ENCODE measurements around the gene RNF217. TPM values are rescaled to one million over a fixed set of nuclear protein-coding genes. Genes with fewer than 3 reads are reported as not detected.
"Not testable (repeated sequence)": the region's sequence is repeated elsewhere in the genome, so short reads cannot be mapped to it uniquely, and the experiment has no call there.

RNF217 gene
- total and polyA plus RNA-seq, 2 donors from 2014 or later = 3.1 to 18.7 TPM

GRCh38 chr6:124963416-124963785 is 1.2 kb downstream of the RNF217 start:
- no peaks in the 10 kb centered on the region for H3K36me3 ChIP-seq (ENCODE audit: control insufficient read depth in 2 of 3, insufficient read depth in 3 of 3, low read length in 3 of 3)
- no peaks in the 10 kb centered on the region for H3K27me3 ChIP-seq (ENCODE audit: control insufficient read depth, insufficient read depth, low read length)
- H3K27ac ChIP-seq (ENCODE audit: low read depth in 2 of 2, low read length in 2 of 2) = peak overlapping the region; percentile 61 to 73
- peaks cover 0 to 4% (median 0%) of the 10 kb centered on the region in 3 donors for H3K4me1 ChIP-seq (ENCODE audit: control insufficient read depth in 2 of 3, insufficient read depth in 2 of 3, low read depth in 1 of 3, low read length in 3 of 3)
- peak overlapping the region; percentile 52 to 65 (median 62) for H3K4me3 ChIP-seq (ENCODE audit: low read length in 3 of 3)
- no peaks in the 10 kb centered on the region for H3K9me3 ChIP-seq (ENCODE audit: control insufficient read depth in 2 of 3, insufficient read depth in 1 of 3, low read length in 3 of 3)
- peak in 2 of 5 donors; percentile 52 to 64 for DNase-seq
- intact Hi-C loops (cut with DNase I) = no loop called here
- FAIRE-seq = no peak
- peak overlapping the region; percentile 56 to 64 (median 57) for H3K9ac ChIP-seq (ENCODE audit: low read length in 3 of 3)
- TF ChIP-seq CTCF (IDR thresholded peaks at IDR 0.05; ENCODE audit: borderline replicate concordance, extremely low read depth, insufficient read depth) = no peak

- peak overlapping the region; percentile 61 to 73 for H3K27ac ChIP-seq (ENCODE audit: low read depth in 2 of 2, low read length in 2 of 2)
- peak overlapping the region; percentile 37 to 64 (median 56) for H3K9ac ChIP-seq (ENCODE audit: low read length in 3 of 3)
- peak in 2 of 5 donors; percentile 47 to 49 for DNase-seq
- intact Hi-C loops (cut with DNase I) = no loop called here
- H3K27me3 ChIP-seq (ENCODE audit: control insufficient read depth, insufficient read depth, low read length) = no peaks in the 10 kb centered on the region
- H3K9me3 ChIP-seq (ENCODE audit: control insufficient read depth in 2 of 3, insufficient read depth in 1 of 3, low read length in 3 of 3) = no peaks in the 10 kb centered on the region
- no peak for FAIRE-seq
- TF ChIP-seq CTCF (IDR thresholded peaks at IDR 0.05; ENCODE audit: borderline replicate concordance, extremely low read depth, insufficient read depth) = no peak
- H3K4me3 ChIP-seq (ENCODE audit: low read length in 3 of 3) = peak overlapping the region; percentile 52 to 65 (median 62)
- H3K36me3 ChIP-seq (ENCODE audit: control insufficient read depth in 2 of 3, insufficient read depth in 3 of 3, low read length in 3 of 3) = no peaks in the 10 kb centered on the region
- H3K4me1 ChIP-seq (ENCODE audit: control insufficient read depth in 2 of 3, insufficient read depth in 2 of 3, low read depth in 1 of 3, low read length in 3 of 3) = peaks cover 0 to 4% (median 0%) of the 10 kb centered on the region in 3 donors
These were observed 1.9 kb downstream of the RNF217 start for GRCh38 chr6:124963831-124964763.

GRCh38 chr6:124964764-124965105 is 2.5 kb downstream of the RNF217 start:
- Histone ChIP-seq H3K36me3 (ENCODE audit: control insufficient read depth in 2 of 3, insufficient read depth in 3 of 3, low read length in 3 of 3) (no peaks in the 10 kb centered on the region), H3K27ac (ENCODE audit: low read depth in 2 of 2, low read length in 2 of 2) (peak overlapping the region in 1 of 2 donors; percentile 61), H3K27me3 (ENCODE audit: control insufficient read depth, insufficient read depth, low read length) (no peaks in the 10 kb centered on the region), H3K9ac (ENCODE audit: low read length in 3 of 3) (no peak overlapping the region), H3K4me3 (ENCODE audit: low read length in 3 of 3) (peak overlapping the region; percentile 52 to 65 (median 62)), H3K9me3 (ENCODE audit: control insufficient read depth in 2 of 3, insufficient read depth in 1 of 3, low read length in 3 of 3) (no peaks in the 10 kb centered on the region), H3K4me1 (ENCODE audit: control insufficient read depth in 2 of 3, insufficient read depth in 2 of 3, low read depth in 1 of 3, low read length in 3 of 3) (peaks cover 0 to 4% (median 0%) of the 10 kb centered on the region in 3 donors)
- no peak for TF ChIP-seq CTCF (IDR thresholded peaks at IDR 0.05; ENCODE audit: borderline replicate concordance, extremely low read depth, insufficient read depth)
- DNase-seq = no peak
- FAIRE-seq = no peak
- intact Hi-C loops (cut with DNase I) = no loop called here

GRCh38 chr6:124965424-124965850 is 3.2 kb downstream of the RNF217 start:
- H3K9ac ChIP-seq (ENCODE audit: low read length in 3 of 3); H3K4me1 ChIP-seq (ENCODE audit: control insufficient read depth in 2 of 3, insufficient read depth in 2 of 3, low read depth in 1 of 3, low read length in 3 of 3); intact Hi-C loops (cut with DNase I); H3K9me3 ChIP-seq (ENCODE audit: control insufficient read depth in 2 of 3, insufficient read depth in 1 of 3, low read length in 3 of 3); H3K36me3 ChIP-seq (ENCODE audit: control insufficient read depth in 2 of 3, insufficient read depth in 3 of 3, low read length in 3 of 3); H3K27ac ChIP-seq (ENCODE audit: low read depth in 2 of 2, low read length in 2 of 2); H3K4me3 ChIP-seq (ENCODE audit: low read length in 3 of 3); H3K27me3 ChIP-seq (ENCODE audit: control insufficient read depth, insufficient read depth, low read length); DNase-seq; FAIRE-seq: not testable (repeated sequence)

Data from kidney (tissue), 14 donors.